HG03139 (cell line): ENCODE data around the gene AMER3.

Source experiments
- ATAC-seq: cut with Tn5 transposase; IDR thresholded peaks from one replicate; pipeline ENCODE4 v1.9.1; 2021; ENCODE audit not compliant: unreplicated experiment

The AMER3 gene

GRCh38 chr2:130813722-130814121, 58.4 kb downstream of the AMER3 start:
- ATAC-seq = no peak

DNA sequence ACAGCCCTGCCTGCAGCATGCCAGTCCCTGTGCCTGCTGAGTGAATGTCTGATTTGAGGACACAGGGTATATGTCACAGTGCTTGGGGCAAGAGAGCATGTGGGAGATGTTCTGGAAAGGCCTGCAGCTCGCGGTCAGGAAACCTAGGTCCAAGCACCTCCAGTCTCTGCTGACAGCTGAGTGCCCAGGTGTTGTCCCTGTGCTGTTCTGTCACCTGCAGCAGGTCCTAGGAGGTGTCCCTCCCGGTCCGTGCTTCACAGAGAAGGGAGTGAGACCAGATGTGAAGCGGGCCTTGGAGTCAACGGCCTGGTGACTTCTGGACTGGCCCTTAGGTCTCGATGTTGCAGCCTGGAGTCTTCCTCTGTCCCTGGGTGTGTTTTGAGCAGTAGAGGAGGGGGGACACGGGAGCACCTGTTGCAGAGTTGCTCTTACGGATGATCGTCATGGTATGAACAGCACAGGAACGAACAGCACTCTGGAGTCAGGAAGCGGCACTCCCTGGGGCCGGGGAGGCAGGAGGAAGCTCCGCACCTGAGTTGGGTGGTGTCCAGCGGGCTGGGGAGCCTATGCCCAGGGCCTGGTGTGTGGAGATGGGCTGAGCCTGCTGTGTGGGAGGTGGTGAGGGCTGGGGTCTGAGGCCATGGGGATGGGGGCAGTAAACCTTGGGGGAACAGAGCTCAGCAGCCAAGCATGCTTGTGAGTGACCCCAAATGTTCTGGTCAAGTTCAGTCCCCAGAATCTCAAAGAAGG, 59.8 kb downstream of the AMER3 start:
- ATAC-seq = no peak
